Liver (tissue), 9 donors: ENCODE measurements around the gene POLDIP3. TPM values are rescaled to one million over a fixed set of nuclear protein-coding genes. Genes with fewer than 3 reads are reported as not detected.

Experiments
- DNase-seq: peaks from one replicate; pipeline ENCODE4 v3.0.0-alpha.2; 2017; ENCODE audit warnings: low spot score
- H3K27ac ChIP-seq, 2 donors: one replicate each; pipeline ENCODE4 v1.7.0; 2013; ENCODE audit warnings: inconsistent platforms in 2 of 2, low read length in 2 of 2, control low read depth in 1 of 2, low read depth in 1 of 2, mild to moderate bottlenecking in 1 of 2
- H3K27me3 ChIP-seq, 4 donors: one replicate each; pipeline versions ENCODE4 v1.6.1 to v1.7.0; 2013; ENCODE audit warnings: low read length in 3 of 4, inconsistent platforms in 1 of 4, mild to moderate bottlenecking in 1 of 4, moderate library complexity in 1 of 4; ENCODE audit not compliant: control insufficient read depth in 4 of 4, insufficient read depth in 4 of 4
- H3K36me3 ChIP-seq, 4 donors: one replicate each; pipeline versions ENCODE4 v1.6.1 to v1.7.0; 2013; ENCODE audit warnings: low read length in 3 of 4, mild to moderate bottlenecking in 3 of 4, low read depth in 1 of 4, moderate library complexity in 1 of 4; ENCODE audit not compliant: control insufficient read depth in 4 of 4, insufficient read depth in 3 of 4
- H3K4me1 ChIP-seq, 4 donors: one replicate each; pipeline versions ENCODE4 v1.6.1 to v1.7.0; 2013; ENCODE audit warnings: low read length in 3 of 4, mild to moderate bottlenecking in 3 of 4, moderate library complexity in 1 of 4; ENCODE audit not compliant: control insufficient read depth in 4 of 4, insufficient read depth in 4 of 4
- H3K4me3 ChIP-seq, 3 donors: one replicate each; pipeline versions ENCODE4 v1.6.1 to v1.7.0; 2013; ENCODE audit warnings: low read length in 3 of 3, control low read depth in 1 of 3, low read depth in 1 of 3, mild to moderate bottlenecking in 1 of 3
- H3K9ac ChIP-seq, 2 donors: one replicate each; pipeline ENCODE4 v1.7.0; 2013; ENCODE audit warnings: low read length in 2 of 2, mild to moderate bottlenecking in 2 of 2, moderate library complexity in 2 of 2, control low read depth in 1 of 2, low read depth in 1 of 2
- H3K9me3 ChIP-seq, 4 donors: one replicate each; pipeline versions ENCODE4 v1.6.1 to v1.7.0; 2013; ENCODE audit warnings: low read length in 3 of 4; ENCODE audit not compliant: control insufficient read depth in 4 of 4
- CTCF ChIP-seq: fragments of 150-350 bp; IDR thresholded peaks from 2 replicates; pipeline ENCODE4 v1.5.1; 2017; ENCODE audit warnings: improper control_type of control experiment, low read depth, low read length; ENCODE audit not compliant: missing input control
- FOXA1 ChIP-seq: IDR thresholded peaks from 2 replicates; pipeline ENCODE4 v1.6.1; 2016; ENCODE audit warnings: antibody characterized with exemption
- FOXA2 ChIP-seq: IDR thresholded peaks from 2 replicates; pipeline ENCODE4 v1.6.1; 2016; ENCODE audit warnings: antibody characterized with exemption
- HNF4A ChIP-seq, 2 donors: conservative IDR thresholded peaks; 2 replicates each; pipeline ENCODE4 v1.6.1; 2016; ENCODE audit warnings: antibody characterized with exemption in 2 of 2, mild to moderate bottlenecking in 2 of 2
- HNF4G ChIP-seq: IDR thresholded peaks from 2 replicates; pipeline ENCODE4 v1.6.1; 2016; ENCODE audit warnings: antibody characterized with exemption
- MAX ChIP-seq: IDR thresholded peaks from 2 replicates; pipeline ENCODE4 v1.6.1; 2016; ENCODE audit warnings: antibody characterized with exemption
- NR2F2 ChIP-seq: IDR thresholded peaks from 2 replicates; pipeline ENCODE4 v1.6.1; 2016; ENCODE audit warnings: antibody characterized with exemption
- RAD21 ChIP-seq, 2 donors: IDR thresholded peaks; 2 replicates each; pipeline ENCODE4 v1.6.1; 2016; ENCODE audit warnings: antibody characterized with exemption in 2 of 2, mild to moderate bottlenecking in 2 of 2
- REST ChIP-seq: IDR thresholded peaks from 2 replicates; pipeline ENCODE4 v1.6.1; 2016; ENCODE audit warnings: antibody characterized with exemption, mild to moderate bottlenecking
- RXRA ChIP-seq, 2 donors: IDR thresholded peaks; 2 replicates each; pipeline ENCODE4 v1.6.1; 2017 to 2018; ENCODE audit warnings: antibody characterized with exemption in 2 of 2, mild to moderate bottlenecking in 1 of 2
- SP1 ChIP-seq: IDR thresholded peaks from 2 replicates; pipeline ENCODE4 v1.6.1; 2018; ENCODE audit warnings: antibody characterized with exemption, mild to moderate bottlenecking
- TAF1 ChIP-seq: conservative IDR thresholded peaks from 2 replicates; pipeline ENCODE4 v1.6.1; 2016; ENCODE audit warnings: antibody characterized with exemption, mild to moderate bottlenecking
- YY1 ChIP-seq: IDR thresholded peaks from 2 replicates; pipeline ENCODE4 v1.6.1; 2016; ENCODE audit warnings: antibody characterized with exemption, mild to moderate bottlenecking
- ZBTB33 ChIP-seq: IDR thresholded peaks from 2 replicates; pipeline ENCODE4 v1.6.1; 2016; ENCODE audit warnings: antibody characterized with exemption
- WGBS: extraction: QIAGEN DNeasy Blood & Tissue Kit; methylation state at CpG from one replicate; pipeline ENCODE4 v1.1.7; 2013; 5-methylcytosine and 5-hydroxymethylcytosine counted together
- polyA plus RNA-seq, 2 donors: library from polyadenylated mRNA; stranded (reverse) in 1 of 2; unstranded in 1 of 2; fragments of 200-250 nt in 1 of 2; fragments of >200 nt in 1 of 2; fragmentation: Nextera tagmentation in 1 of 2; extraction: Ambion mirVana in 1 of 2; gene quantifications; one replicate each; pipeline versions ENCODE4 v1.2.1 to v1.2.3, GENCODE V29; 2013 to 2015
- total RNA-seq, 2 donors: library from RNA; depleted of rRNA; stranded (reverse); fragments of >200 nt; gene quantifications; one replicate each; pipeline ENCODE4 v1.2.3, GENCODE V29; 2014
- donor health status: healthy.
- donor health status: healthy.
- donor health status: healthy.
- donor health status: healthy.
- donor health status: healthy.

POLDIP3 gene
- total and polyA plus RNA-seq, 4 donors, result 14.6 to 22.5 (median 18.0) TPM

GRCh38 chr22:42644422-42645340 is 30.0 kb upstream of the POLDIP3 start:
- Histone ChIP-seq H3K36me3 (no peaks in the 10 kb centered on the region), H3K4me3 (no peak overlapping the region)

GRCh38 chr22:42643634-42644421 is 29.1 kb upstream of the POLDIP3 start:
- no peak overlapping the region for H3K27ac ChIP-seq
- peaks cover 44 to 68% (median 59%) of the 10 kb centered on the region in 4 donors for H3K4me1 ChIP-seq
- no peaks in the 10 kb centered on the region for H3K27me3 ChIP-seq
- H3K4me3 ChIP-seq, result no peak overlapping the region
- no peak overlapping the region for H3K9ac ChIP-seq
- no peak for DNase-seq
- 93% methylated on average over 14 of the region's 14 CpGs for WGBS
- no peaks in the 10 kb centered on the region for H3K9me3 ChIP-seq
- H3K36me3 ChIP-seq, result no peaks in the 10 kb centered on the region
- TF ChIP-seq FOXA1 (no peak), HNF4A (conservative IDR thresholded peaks at IDR 0.05) (no peak), TAF1 (no peak), RAD21 (IDR thresholded peaks at IDR 0.05) (no peak), HNF4G (no peak), ZBTB33 (no peak), YY1 (no peak), SP1 (no peak), REST (no peak), FOXA2 (no peak), MAX (no peak)

More at GRCh38 chr22:42644422-42645340, 30.0 kb upstream of the POLDIP3 start:
- Histone ChIP-seq H3K9ac (no peak overlapping the region), H3K27me3 (no peaks in the 10 kb centered on the region), H3K9me3 (no peaks in the 10 kb centered on the region), H3K4me1 (peaks cover 45 to 72% (median 62%) of the 10 kb centered on the region in 4 donors), H3K27ac (peak overlapping the region; percentile 67 to 73)
- TF ChIP-seq RXRA (IDR thresholded peaks at IDR 0.05) (peak in 1 of 2 donors; percentile 26), NR2F2 (peak; percentile 71), ZBTB33 (no peak), RAD21 (IDR thresholded peaks at IDR 0.05) (peak in 1 of 2 donors; percentile 16), SP1 (peak; percentile 21), CTCF (no peak)
- WGBS, result 39% methylated on average over 22 of the region's 22 CpGs
- no peak for DNase-seq
